Measurements from ENCODE around the gene ALDH1L1. TPM values are rescaled to one million over a fixed set of nuclear protein-coding genes. Genes with fewer than 3 reads are reported as not detected.

Gene ALDH1L1
- total RNA-seq, 2 experiments from 2014 or later: not detected

GRCh38 chr3:126197854-126198584, 17.6 kb upstream of the ALDH1L1 start:
- peak; percentile 88 for ATAC-seq
- no peak overlapping the region for H3K27ac Mint-ChIP-seq
- intact Hi-C loops (cut with micrococcal nuclease): no loop called here

GRCh38 chr3:126197343-126197742, 17.0 kb upstream of the ALDH1L1 start:
- Mint-ChIP-seq H3K36me3 (ENCODE audit: low read depth) (no peaks in the 10 kb centered on the region), H3K9me3 (peaks cover 5% of the 10 kb centered on the region), H3K4me3 (no peak overlapping the region), H3K27me3 (peaks cover 6% of the 10 kb centered on the region), H3K4me1 (ENCODE audit: low read depth) (no peaks in the 10 kb centered on the region), H3K27ac (no peak overlapping the region)
- no peak for TF ChIP-seq CTCF (IDR thresholded peaks at IDR 0.05)
- DNase-seq (no peak), ATAC-seq (no peak)
- intact Hi-C loops (cut with micrococcal nuclease): no loop called here
- CTCF ChIA-PET: interaction anchor here (0.9 to 4.6 kb wide), 10 partner anchors 9 to 269 kb away, joined by 3 to 28 read pairs (median 4); no protein-coding TSS in a partner anchor
- POLR2A ChIA-PET: no interaction called here

More at GRCh38 chr3:126197854-126198584, 17.6 kb upstream of the ALDH1L1 start:
- H3K4me1 Mint-ChIP-seq (ENCODE audit: low read depth): no peaks in the 10 kb centered on the region
- H3K27me3 Mint-ChIP-seq: peaks cover 5% of the 10 kb centered on the region
- peak; percentile 35 for TF ChIP-seq CTCF (IDR thresholded peaks at IDR 0.05)
- ChIA-PET POLR2A (no interaction called here), CTCF (interaction anchor here (0.6 to 4.6 kb wide), 18 partner anchors 8 to 269 kb away, joined by 3 to 28 read pairs (median 4); no protein-coding TSS in a partner anchor)
- no peak overlapping the region for H3K4me3 Mint-ChIP-seq
- DNase-seq: peak; percentile 77
- H3K9me3 Mint-ChIP-seq: peaks cover 5% of the 10 kb centered on the region
- no peaks in the 10 kb centered on the region for H3K36me3 Mint-ChIP-seq (ENCODE audit: low read depth)

DNA sequence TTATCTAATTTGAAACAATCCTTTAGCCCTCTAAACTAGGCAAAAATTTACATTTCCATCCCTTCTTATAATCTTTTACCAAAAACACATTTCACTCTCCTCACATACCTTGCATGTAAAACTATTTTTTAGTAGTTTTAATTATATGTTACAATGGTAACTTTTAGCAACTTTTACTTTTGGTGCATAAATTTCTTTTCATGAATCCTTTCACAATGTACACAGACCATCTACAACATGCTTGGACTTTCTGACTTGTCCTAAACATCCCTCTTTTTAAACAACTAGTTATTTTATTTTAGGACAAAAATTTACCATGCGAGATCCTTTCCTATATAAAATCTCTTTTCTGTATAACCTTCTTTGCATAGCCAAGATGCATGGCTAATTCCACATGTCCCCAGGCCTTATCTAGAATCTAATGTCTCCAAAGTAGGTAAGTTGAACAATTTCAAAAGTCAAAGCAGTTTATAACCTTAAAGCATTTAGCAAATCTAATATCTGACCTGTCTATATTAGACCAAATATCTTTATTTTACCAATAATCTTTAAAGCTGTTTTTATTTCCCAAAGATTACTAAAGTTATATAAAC, 14.4 kb upstream of the ALDH1L1 start:
- no peak overlapping the region for H3K27ac Mint-ChIP-seq
- no peaks in the 10 kb centered on the region for H3K4me1 Mint-ChIP-seq (ENCODE audit: low read depth)
- CTCF ChIA-PET: interaction anchor here (0.6 kb wide), 1 partner anchor 107 kb away, joined by 3 read pairs; no protein-coding TSS in a partner anchor
- intact Hi-C loops (cut with micrococcal nuclease): no loop called here
- TF ChIP-seq CTCF (IDR thresholded peaks at IDR 0.05): no peak
- no peak for DNase-seq
- H3K9me3 Mint-ChIP-seq: peaks cover 5% of the 10 kb centered on the region
- ATAC-seq: no peak
- no peaks in the 10 kb centered on the region for H3K36me3 Mint-ChIP-seq (ENCODE audit: low read depth)
- no peak overlapping the region for H3K4me3 Mint-ChIP-seq
- H3K27me3 Mint-ChIP-seq: peaks cover 6% of the 10 kb centered on the region
- POLR2A ChIA-PET: no interaction called here

GRCh38 chr3:126191246-126191645, 10.9 kb upstream of the ALDH1L1 start:
- CTCF ChIA-PET: no interaction called here
- TF ChIP-seq CTCF (IDR thresholded peaks at IDR 0.05): no peak

DNA sequence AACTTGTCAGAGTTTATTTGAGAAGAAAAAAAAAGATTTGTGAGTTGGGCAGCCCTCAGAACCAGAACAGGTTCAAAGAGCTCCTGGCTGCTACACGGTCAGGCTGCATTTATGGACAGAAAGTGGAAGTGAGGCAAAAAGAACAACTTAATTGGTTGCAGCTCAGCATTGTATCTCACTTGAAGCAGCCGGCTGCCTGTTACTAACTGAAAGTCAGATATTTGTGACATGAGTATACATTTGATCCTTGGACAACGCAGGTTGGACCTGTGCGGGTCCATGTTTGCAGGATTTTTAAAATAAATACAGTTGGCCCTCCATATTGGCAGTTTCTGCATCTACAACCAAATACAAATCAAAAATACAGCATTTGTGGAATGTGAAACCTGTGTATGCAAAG, 7.5 kb upstream of the ALDH1L1 start:
- Mint-ChIP-seq H3K27ac (no peak overlapping the region), H3K9me3 (no peaks in the 10 kb centered on the region), H3K36me3 (ENCODE audit: low read depth) (no peaks in the 10 kb centered on the region), H3K4me1 (ENCODE audit: low read depth) (no peaks in the 10 kb centered on the region), H3K27me3 (peaks cover 12% of the 10 kb centered on the region), H3K4me3 (no peak overlapping the region)
- intact Hi-C loops (cut with micrococcal nuclease): no loop called here
- ChIA-PET POLR2A (no interaction called here), CTCF (interaction anchor here (1.6 to 4.2 kb wide), 2 partner anchors 10 to 54 kb away, joined by 3 to 20 read pairs; no protein-coding TSS in a partner anchor)
- DNase-seq (no peak), ATAC-seq (no peak)
- TF ChIP-seq CTCF (IDR thresholded peaks at IDR 0.05): no peak

More at GRCh38 chr3:126191246-126191645, 10.9 kb upstream of the ALDH1L1 start:
- peaks cover 2% of the 10 kb centered on the region for H3K27me3 Mint-ChIP-seq
- no peaks in the 10 kb centered on the region for H3K36me3 Mint-ChIP-seq (ENCODE audit: low read depth)
- DNase-seq (no peak), ATAC-seq (no peak)
- no peak overlapping the region for H3K4me3 Mint-ChIP-seq
- no peak overlapping the region for H3K27ac Mint-ChIP-seq
- POLR2A ChIA-PET: no interaction called here
- no peaks in the 10 kb centered on the region for H3K4me1 Mint-ChIP-seq (ENCODE audit: low read depth)
- peaks cover 5% of the 10 kb centered on the region for H3K9me3 Mint-ChIP-seq
- intact Hi-C loops (cut with micrococcal nuclease): no loop called here
